ENCODE measurements around the gene GPR4. TPM values are rescaled to one million over a fixed set of nuclear protein-coding genes. Genes with fewer than 3 reads are reported as not detected.

Gene GPR4
- total RNA-seq, 1 experiment from 2014 or later: 0.07 TPM

DNA sequence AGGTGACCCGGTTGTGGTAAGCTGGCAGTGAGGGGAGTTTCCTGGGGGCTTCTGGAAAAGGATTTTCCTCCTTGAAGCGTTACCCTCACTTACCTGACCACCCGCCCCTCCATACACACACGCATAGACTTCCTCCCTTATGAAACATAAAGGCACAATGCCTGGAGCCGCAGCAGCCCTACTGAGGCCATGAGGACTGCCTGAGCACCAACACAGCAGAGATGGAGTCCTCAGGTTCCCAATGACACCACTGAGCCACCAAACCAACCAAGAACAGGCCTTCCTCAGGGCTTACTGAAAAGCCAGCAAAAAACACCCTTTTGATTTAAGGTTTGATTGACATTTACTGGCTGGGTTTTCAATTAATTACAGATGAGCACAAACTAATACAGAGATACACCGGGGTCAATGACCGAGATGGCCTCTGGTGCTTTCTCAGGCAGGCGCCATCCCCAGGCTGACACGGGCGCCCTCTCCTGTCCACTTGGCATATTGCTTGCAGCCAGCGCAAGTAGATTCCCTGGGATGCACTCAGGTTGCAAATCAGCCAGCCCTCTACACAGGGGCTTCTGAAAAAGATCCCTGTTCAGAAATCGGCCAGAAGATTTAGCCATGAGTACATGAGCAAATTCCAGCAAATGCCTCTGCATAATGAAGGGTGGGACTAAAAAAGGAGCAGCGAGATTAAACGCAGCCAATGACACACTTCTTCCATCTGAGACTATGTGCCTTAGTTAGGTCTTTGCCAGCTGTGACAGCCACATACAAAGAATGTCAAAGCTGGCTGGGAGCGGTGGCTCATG, 32.2 kb downstream of the GPR4 start:
- Mint-ChIP-seq H3K9me3 (no peaks in the 10 kb centered on the region), H3K27ac (peak overlapping the region; percentile 6 to 93 (median 92); a peak in 2 of 7 replicates), H3K36me3 (ENCODE audit: insufficient read depth in 1 of 3, low read depth in 3 of 3) (no peaks in the 10 kb centered on the region; a peak in 1 of 7 replicates), H3K4me3 (peak overlapping the region in 1 of 2 experiments; percentile 27; a peak in 1 of 5 replicates), H3K4me1 (peaks cover 5 to 7% of the 10 kb centered on the region in 2 experiments), H3K27me3 (ENCODE audit: low read depth) (no peaks in the 10 kb centered on the region)
- H4K8ac ChIP-seq (replicated peaks; ENCODE audit: insufficient read length, low read depth, low read length): no peak overlapping the region
- H3K27ac ChIP-seq (ENCODE audit: insufficient read length, low read depth, low read length): no peak overlapping the region
- no peak overlapping the region for H2AFZ ChIP-seq (ENCODE audit: low read length)
- H3K4me2 ChIP-seq (ENCODE audit: insufficient read depth, insufficient read length, low read length): no peak overlapping the region
- no peak overlapping the region for H2AK5ac ChIP-seq (ENCODE audit: insufficient read length, low read length)
- TF ChIP-seq, protein P1, sequence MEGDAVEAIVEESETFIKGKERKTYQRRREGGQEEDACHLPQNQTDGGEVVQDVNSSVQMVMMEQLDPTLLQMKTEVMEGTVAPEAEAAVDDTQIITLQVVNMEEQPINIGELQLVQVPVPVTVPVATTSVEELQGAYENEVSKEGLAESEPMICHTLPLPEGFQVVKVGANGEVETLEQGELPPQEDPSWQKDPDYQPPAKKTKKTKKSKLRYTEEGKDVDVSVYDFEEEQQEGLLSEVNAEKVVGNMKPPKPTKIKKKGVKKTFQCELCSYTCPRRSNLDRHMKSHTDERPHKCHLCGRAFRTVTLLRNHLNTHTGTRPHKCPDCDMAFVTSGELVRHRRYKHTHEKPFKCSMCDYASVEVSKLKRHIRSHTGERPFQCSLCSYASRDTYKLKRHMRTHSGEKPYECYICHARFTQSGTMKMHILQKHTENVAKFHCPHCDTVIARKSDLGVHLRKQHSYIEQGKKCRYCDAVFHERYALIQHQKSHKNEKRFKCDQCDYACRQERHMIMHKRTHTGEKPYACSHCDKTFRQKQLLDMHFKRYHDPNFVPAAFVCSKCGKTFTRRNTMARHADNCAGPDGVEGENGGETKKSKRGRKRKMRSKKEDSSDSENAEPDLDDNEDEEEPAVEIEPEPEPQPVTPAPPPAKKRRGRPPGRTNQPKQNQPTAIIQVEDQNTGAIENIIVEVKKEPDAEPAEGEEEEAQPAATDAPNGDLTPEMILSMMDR (conservative IDR thresholded peaks at IDR 0.05): peak; percentile 96
- no peak overlapping the region for H3K14ac ChIP-seq (ENCODE audit: insufficient read depth, low read length)
- no peak overlapping the region for H3K18ac ChIP-seq (ENCODE audit: insufficient read length, low read depth, low read length)
- H3K4me1 ChIP-seq (ENCODE audit: insufficient read depth, low read length): no peaks in the 10 kb centered on the region; the same call in 1 of the 2 replicates
- no CpG with 5 or more reads among the region's 15 CpGs for WGBS (ENCODE audit: extremely low coverage, insufficient read length, low lambda C conversion rate)
- DNase-seq: peak; percentile 83
- no peak overlapping the region for H3K9ac ChIP-seq (ENCODE audit: extremely low read depth, insufficient read length, low read length)
- H3K79me2 ChIP-seq (ENCODE audit: insufficient read depth, low read length): no peaks in the 10 kb centered on the region
- no peak overlapping the region for H3T11ph ChIP-seq (ENCODE audit: low read length)
- H3K56ac ChIP-seq (ENCODE audit: insufficient read length, low read depth, low read length): no peak overlapping the region
- H2BK12ac ChIP-seq (ENCODE audit: insufficient read length, low read depth, low read length): no peak overlapping the region
- H2BK120ac ChIP-seq (ENCODE audit: low read depth, low read length, poor library complexity, severe bottlenecking): no peak overlapping the region
- H3K4ac ChIP-seq (ENCODE audit: low read depth, low read length): no peak overlapping the region
- H3K23ac ChIP-seq (ENCODE audit: insufficient read length, low read depth, low read length): no peak overlapping the region
- no peaks in the 10 kb centered on the region for H3K23me2 ChIP-seq (ENCODE audit: insufficient read length, low read depth, low read length, poor library complexity, severe bottlenecking)
- no peaks in the 10 kb centered on the region for H3K27me3 ChIP-seq (ENCODE audit: insufficient read depth, low read length)
- H3K9me3 ChIP-seq (ENCODE audit: control insufficient read depth, low read depth, low read length): no peaks in the 10 kb centered on the region
- H2BK20ac ChIP-seq (ENCODE audit: low read depth, low read length, poor library complexity, severe bottlenecking): no peak overlapping the region
- no peak overlapping the region for H4K91ac ChIP-seq (ENCODE audit: insufficient read length, low read depth, low read length)
- no peaks in the 10 kb centered on the region for H3K79me1 ChIP-seq (ENCODE audit: insufficient read depth, low read depth, low read length, poor library complexity, severe bottlenecking)
- no peak overlapping the region for H2BK15ac ChIP-seq (ENCODE audit: low read depth, low read length)
- H2BK5ac ChIP-seq (ENCODE audit: insufficient read length, low read length): no peak overlapping the region
- H4K20me1 ChIP-seq (ENCODE audit: control insufficient read depth, insufficient read depth, insufficient read length): peaks cover 2% of the 10 kb centered on the region
- no peak overlapping the region for H4K5ac ChIP-seq (ENCODE audit: insufficient read length, low read depth, low read length)
